Measurements from ENCODE around the gene ENO4.

Gene ENO4

DNA sequence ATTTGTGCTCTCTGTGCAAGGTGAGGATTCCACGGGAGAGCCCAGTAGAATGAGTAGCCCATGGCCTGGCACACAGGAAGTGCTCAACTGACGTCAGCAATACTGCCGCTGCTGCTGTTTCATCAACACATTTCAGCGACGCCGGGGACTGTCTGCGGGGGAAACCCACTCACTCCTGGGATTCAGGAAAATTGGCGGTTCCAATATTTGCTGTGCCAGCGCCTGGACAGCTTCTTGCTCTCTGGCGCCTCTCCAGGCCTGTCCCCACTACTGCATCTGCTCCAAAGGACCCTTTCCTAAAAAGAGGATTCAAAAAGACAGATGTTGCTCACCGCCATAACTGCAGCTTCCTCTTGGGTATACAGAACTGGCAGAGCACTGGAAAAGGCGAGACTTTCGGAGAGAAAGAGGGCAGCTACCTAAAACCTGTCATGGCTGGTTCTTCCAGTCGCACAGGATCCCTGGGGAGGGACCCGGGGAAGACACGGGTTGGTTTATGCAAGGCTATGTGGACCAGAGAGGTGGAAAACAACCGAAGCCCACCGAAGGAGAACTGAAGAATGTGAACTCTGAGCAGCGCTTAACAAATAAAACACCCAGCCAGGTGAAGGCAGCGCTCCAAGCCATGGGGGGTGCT, 39.7 kb upstream of the ENO4 start:
- no peak overlapping the region for H3K4me3 ChIP-seq

DNA sequence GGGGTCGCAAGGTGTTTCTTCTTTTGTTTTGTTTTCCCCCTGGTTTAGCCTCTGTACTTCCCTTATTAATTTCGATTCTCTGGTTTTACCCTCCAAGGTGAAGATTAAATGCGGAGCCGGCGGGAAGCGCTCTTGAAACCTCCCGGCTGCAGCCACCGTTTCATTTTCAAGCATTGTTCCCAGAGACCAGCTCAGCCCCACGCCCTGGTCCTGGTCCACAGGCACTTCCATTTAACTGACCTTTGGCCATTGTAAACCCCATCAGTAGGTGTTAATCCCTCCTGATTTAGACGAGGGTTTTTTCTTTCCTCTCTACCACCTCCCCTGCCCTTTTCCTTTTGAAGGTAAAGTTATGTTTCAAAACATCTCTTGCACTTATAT, 39.2 kb upstream of the ENO4 start:
- TF ChIP-seq EZH2 (IDR thresholded peaks at IDR 0.05) (no peak), FOXP2 (optimal IDR thresholded peaks at IDR 0.05; ENCODE audit: control extremely low read depth, extremely low read length, insufficient read depth) (no peak), POLR2AphosphoS5 (IDR thresholded peaks at IDR 0.05; ENCODE audit: borderline replicate concordance, low read depth, low read length) (no peak)
- no peaks in the 10 kb centered on the region for H3K36me3 ChIP-seq (ENCODE audit: insufficient read depth, low read length)
- DNase-seq (ENCODE audit: low read depth, low spot score), result no peak

More for the DNA sequence above, 39.7 kb upstream of the ENO4 start:
- Histone ChIP-seq H3K9ac (ENCODE audit: insufficient read length) (no peak overlapping the region), H3K36me3 (ENCODE audit: insufficient read depth, low read length) (no peaks in the 10 kb centered on the region), H3K9me3 (ENCODE audit: low read depth, low read length) (no peaks in the 10 kb centered on the region), H3K27ac (no peak overlapping the region)
- DNase-seq (ENCODE audit: low read depth, low spot score), result no peak
- TF ChIP-seq EZH2 (IDR thresholded peaks at IDR 0.05) (no peak), FOXP2 (optimal IDR thresholded peaks at IDR 0.05; ENCODE audit: control extremely low read depth, extremely low read length, insufficient read depth) (no peak), POLR2AphosphoS5 (IDR thresholded peaks at IDR 0.05; ENCODE audit: borderline replicate concordance, low read depth, low read length) (no peak)

DNA sequence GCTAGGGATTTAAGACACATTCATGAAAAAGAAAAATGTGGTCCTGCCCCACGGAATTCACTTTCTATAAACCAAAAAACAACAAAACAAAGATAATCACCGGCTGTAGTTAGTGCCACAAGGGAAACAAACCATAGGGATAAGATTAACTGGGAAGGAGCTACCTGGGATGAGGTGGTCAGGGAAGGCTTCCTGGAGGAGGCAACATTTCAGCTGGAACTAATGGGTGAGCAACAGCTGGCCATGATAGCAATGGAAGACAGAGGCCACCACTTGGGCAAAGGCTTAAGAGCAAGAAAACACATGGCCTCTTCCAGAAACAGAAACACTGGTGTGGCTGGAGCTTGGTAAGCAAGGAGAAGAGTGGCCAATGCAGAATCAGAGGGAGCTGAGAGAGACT, 38.4 kb upstream of the ENO4 start:
- H3K9me3 ChIP-seq (ENCODE audit: low read depth, low read length), result no peaks in the 10 kb centered on the region
- no peaks in the 10 kb centered on the region for H3K36me3 ChIP-seq (ENCODE audit: insufficient read depth, low read length)
- no peak for DNase-seq (ENCODE audit: low read depth, low spot score)
- TF ChIP-seq POLR2AphosphoS5 (IDR thresholded peaks at IDR 0.05; ENCODE audit: borderline replicate concordance, low read depth, low read length) (no peak), FOXP2 (optimal IDR thresholded peaks at IDR 0.05; ENCODE audit: control extremely low read depth, extremely low read length, insufficient read depth) (no peak), EZH2 (IDR thresholded peaks at IDR 0.05) (no peak)
- H3K9ac ChIP-seq (ENCODE audit: insufficient read length), result no peak overlapping the region
- H3K4me3 ChIP-seq, result no peak overlapping the region
- no peak overlapping the region for H3K27ac ChIP-seq

More for the DNA sequence above, 39.2 kb upstream of the ENO4 start:
- Histone ChIP-seq H3K27ac (no peak overlapping the region), H3K9me3 (ENCODE audit: low read depth, low read length) (no peaks in the 10 kb centered on the region), H3K9ac (ENCODE audit: insufficient read length) (no peak overlapping the region), H3K4me3 (no peak overlapping the region)

DNA sequence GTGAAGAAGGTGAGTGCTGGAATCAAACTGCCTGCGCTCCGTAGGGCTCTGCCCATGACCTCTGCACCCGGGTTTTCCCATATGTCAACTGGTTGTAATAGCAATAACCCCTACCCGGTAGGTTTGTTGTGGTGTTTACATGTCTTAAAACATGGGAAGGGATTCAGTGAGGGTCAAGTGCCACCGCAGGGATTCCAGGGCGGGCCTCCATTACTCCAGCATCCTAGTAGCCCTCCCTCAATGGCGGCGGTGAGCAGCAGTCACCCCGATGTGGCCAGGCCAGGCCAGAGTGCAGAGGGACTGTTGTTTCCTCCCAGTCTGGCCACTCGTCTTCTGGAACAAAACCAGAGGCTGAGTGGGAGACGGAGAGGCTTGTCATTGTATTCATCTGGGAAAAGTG, 37.6 kb upstream of the ENO4 start:
- Histone ChIP-seq H3K4me3 (no peak overlapping the region), H3K9ac (ENCODE audit: insufficient read length) (no peak overlapping the region), H3K9me3 (ENCODE audit: low read depth, low read length) (no peaks in the 10 kb centered on the region), H3K36me3 (ENCODE audit: insufficient read depth, low read length) (no peaks in the 10 kb centered on the region), H3K27ac (no peak overlapping the region)
- DNase-seq (ENCODE audit: low read depth, low spot score), result no peak
- TF ChIP-seq EZH2 (IDR thresholded peaks at IDR 0.05), result no peak
- no peak for TF ChIP-seq POLR2AphosphoS5 (IDR thresholded peaks at IDR 0.05; ENCODE audit: borderline replicate concordance, low read depth, low read length)
- TF ChIP-seq FOXP2 (optimal IDR thresholded peaks at IDR 0.05; ENCODE audit: control extremely low read depth, extremely low read length, insufficient read depth), result no peak

DNA sequence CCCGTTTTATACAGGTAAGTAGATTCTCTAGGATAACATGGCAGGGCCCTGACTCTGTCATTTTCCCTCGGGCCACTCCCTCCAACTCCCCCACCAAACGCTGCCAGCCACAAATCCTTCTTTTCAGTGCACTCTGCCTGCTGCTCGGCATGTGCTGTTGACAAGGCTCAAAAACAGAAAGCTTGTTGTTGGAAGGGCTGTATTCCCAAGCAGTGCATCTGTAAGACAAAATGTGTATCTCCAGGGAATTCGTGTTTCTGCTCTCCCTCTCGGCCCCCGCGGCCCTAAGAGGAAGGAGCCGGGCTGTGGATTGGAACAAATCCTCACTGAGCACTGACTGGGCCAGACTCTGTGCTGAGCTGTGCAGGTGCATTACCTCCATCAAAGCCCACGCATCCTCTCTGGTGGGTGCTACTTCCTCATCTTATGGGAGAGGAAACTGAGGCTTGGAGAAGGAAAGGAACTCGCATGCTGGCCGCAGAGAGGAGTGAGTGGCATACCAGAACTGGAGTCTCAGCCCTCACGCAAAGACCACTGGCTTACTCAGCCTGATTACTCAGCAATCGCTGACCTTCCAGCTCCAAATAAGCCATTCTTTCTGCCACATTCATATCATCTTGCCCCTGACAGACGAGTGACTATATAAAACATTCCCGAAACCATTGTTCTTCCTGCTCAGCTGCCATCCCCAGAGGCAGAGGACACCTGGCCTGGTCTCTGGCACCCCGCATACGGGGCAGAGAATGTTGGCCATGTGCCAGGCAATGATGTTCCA, 33.5 kb upstream of the ENO4 start:
- no peak for DNase-seq (ENCODE audit: low read depth, low spot score)
- H3K9ac ChIP-seq (ENCODE audit: insufficient read length), result no peak overlapping the region
- H3K9me3 ChIP-seq (ENCODE audit: low read depth, low read length), result no peaks in the 10 kb centered on the region
- no peak overlapping the region for H3K4me3 ChIP-seq
- no peak overlapping the region for H3K27ac ChIP-seq
- no peaks in the 10 kb centered on the region for H3K36me3 ChIP-seq (ENCODE audit: insufficient read depth, low read length)
- TF ChIP-seq EZH2 (IDR thresholded peaks at IDR 0.05) (no peak), POLR2AphosphoS5 (IDR thresholded peaks at IDR 0.05; ENCODE audit: borderline replicate concordance, low read depth, low read length) (no peak), FOXP2 (optimal IDR thresholded peaks at IDR 0.05; ENCODE audit: control extremely low read depth, extremely low read length, insufficient read depth) (no peak)

DNA sequence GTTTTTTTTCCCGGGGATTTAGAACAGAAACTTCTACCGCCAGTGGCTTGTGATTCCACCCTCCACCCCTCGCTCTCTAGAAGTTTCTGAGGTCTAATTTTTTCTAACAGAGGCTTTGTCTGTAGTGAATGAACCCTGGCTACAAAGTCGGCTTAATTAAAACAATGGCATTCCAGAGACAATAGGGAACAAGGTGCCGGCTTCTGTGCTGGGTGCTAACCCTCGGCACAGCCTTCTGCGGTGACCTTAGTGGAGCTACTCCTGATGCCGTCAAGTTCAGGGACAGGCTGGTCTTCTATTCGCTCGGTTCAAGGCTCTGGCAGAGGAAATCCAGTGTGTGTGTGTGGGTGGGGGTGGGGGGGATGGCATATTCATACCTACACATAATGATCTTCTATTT, 32.1 kb upstream of the ENO4 start:
- Histone ChIP-seq H3K9ac (ENCODE audit: insufficient read length) (no peak overlapping the region), H3K36me3 (ENCODE audit: insufficient read depth, low read length) (no peaks in the 10 kb centered on the region), H3K4me3 (no peak overlapping the region), H3K27ac (no peak overlapping the region), H3K9me3 (ENCODE audit: low read depth, low read length) (no peaks in the 10 kb centered on the region)
- TF ChIP-seq EZH2 (IDR thresholded peaks at IDR 0.05), result no peak
- no peak for DNase-seq (ENCODE audit: low read depth, low spot score)

DNA sequence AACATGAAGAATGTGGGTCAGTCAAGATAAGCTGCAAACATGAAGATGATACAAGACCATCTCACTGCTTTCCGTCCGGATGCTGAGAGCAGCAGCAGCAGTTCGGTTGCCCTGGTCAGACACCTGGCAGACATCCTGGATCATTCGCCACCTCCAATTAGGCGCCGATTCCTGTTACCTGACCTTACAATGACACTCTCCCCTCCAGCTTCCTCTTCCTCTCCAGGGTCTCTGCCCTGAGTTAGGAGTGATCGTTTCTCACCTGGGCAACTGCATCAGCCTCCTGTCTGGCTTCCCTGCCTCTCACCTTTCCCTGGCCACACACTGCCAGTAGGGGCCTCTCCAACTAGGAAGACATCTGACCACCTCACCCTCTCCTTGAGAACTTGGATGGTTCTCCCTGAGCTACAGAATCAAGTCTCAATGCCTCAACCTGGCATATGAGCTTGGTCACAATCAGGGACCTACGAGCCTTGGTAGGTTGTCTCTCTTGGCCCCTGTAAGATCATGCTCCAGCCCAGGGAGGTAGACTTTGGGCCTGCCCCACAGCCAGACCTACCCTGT, 31.4 kb upstream of the ENO4 start:
- no peak for TF ChIP-seq EZH2 (IDR thresholded peaks at IDR 0.05)
- TF ChIP-seq POLR2AphosphoS5 (IDR thresholded peaks at IDR 0.05; ENCODE audit: borderline replicate concordance, low read depth, low read length), result no peak
- TF ChIP-seq FOXP2 (optimal IDR thresholded peaks at IDR 0.05; ENCODE audit: control extremely low read depth, extremely low read length, insufficient read depth), result no peak
- Histone ChIP-seq H3K36me3 (ENCODE audit: insufficient read depth, low read length) (no peaks in the 10 kb centered on the region), H3K9ac (ENCODE audit: insufficient read length) (no peak overlapping the region), H3K27ac (no peak overlapping the region), H3K9me3 (ENCODE audit: low read depth, low read length) (no peaks in the 10 kb centered on the region), H3K4me3 (no peak overlapping the region)
- no peak for DNase-seq (ENCODE audit: low read depth, low spot score)

DNA sequence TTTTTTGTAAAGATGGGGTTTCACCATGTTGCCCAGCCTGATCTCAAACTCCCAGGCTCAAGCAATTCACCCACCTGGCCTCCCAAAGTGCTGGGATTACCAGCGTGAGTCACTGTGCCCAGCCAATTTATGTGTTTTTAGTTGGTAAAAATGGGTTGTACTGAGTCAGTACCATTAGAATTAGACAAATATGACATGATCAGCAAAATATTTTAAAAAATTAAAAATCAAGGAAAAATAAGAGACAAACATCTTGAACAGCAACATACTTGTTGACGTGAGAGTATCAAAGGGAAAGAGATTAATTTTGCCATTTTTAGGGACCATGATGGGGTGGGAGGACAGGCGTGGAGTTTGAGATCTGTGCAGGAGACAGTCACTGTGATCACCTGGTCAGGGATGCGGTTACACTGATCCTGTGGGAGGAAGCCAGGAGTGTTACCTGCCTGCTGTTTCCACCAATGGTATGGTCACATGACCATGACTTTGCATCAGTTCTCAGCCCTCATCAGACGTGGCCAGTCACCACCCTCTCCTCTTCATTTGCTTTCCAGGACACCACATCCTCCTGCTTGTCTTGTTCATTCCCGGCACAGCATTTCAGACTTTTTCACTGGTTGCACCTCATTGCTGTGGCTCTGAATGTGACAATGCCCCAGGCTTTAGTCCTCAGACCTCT, 29.2 kb upstream of the ENO4 start:
- Histone ChIP-seq H3K4me3 (no peak overlapping the region), H3K36me3 (ENCODE audit: insufficient read depth, low read length) (no peaks in the 10 kb centered on the region), H3K9ac (ENCODE audit: insufficient read length) (no peak overlapping the region), H3K9me3 (ENCODE audit: low read depth, low read length) (no peaks in the 10 kb centered on the region), H3K27ac (no peak overlapping the region)
- TF ChIP-seq FOXP2 (optimal IDR thresholded peaks at IDR 0.05; ENCODE audit: control extremely low read depth, extremely low read length, insufficient read depth), result no peak
- no peak for TF ChIP-seq EZH2 (IDR thresholded peaks at IDR 0.05)
- no peak for TF ChIP-seq POLR2AphosphoS5 (IDR thresholded peaks at IDR 0.05; ENCODE audit: borderline replicate concordance, low read depth, low read length)
- no peak for DNase-seq (ENCODE audit: low read depth, low spot score)

All from SK-N-MC (cell line).